Measurements from ENCODE around the gene C1QTNF12.

GRCh38 chr1:1275836-1276235, 29.3 kb upstream of the C1QTNF12 start:
- TF ChIP-seq, protein P1, sequence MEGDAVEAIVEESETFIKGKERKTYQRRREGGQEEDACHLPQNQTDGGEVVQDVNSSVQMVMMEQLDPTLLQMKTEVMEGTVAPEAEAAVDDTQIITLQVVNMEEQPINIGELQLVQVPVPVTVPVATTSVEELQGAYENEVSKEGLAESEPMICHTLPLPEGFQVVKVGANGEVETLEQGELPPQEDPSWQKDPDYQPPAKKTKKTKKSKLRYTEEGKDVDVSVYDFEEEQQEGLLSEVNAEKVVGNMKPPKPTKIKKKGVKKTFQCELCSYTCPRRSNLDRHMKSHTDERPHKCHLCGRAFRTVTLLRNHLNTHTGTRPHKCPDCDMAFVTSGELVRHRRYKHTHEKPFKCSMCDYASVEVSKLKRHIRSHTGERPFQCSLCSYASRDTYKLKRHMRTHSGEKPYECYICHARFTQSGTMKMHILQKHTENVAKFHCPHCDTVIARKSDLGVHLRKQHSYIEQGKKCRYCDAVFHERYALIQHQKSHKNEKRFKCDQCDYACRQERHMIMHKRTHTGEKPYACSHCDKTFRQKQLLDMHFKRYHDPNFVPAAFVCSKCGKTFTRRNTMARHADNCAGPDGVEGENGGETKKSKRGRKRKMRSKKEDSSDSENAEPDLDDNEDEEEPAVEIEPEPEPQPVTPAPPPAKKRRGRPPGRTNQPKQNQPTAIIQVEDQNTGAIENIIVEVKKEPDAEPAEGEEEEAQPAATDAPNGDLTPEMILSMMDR (IDR thresholded peaks at IDR 0.05) = no peak
- no peak for TF ChIP-seq POLR2A (IDR thresholded peaks at IDR 0.05)
